Upper lobe of left lung (tissue), 4 donors: Measurements from ENCODE around the gene NCOR1.

ENCODE experiments used
- POLR2A ChIP-seq, 4 donors: fragments of 450-650 bp; IDR thresholded peaks; one replicate each; pipeline ENCODE4 v1.5.1; 2016 to 2017; ENCODE audit warnings: antibody characterized with exemption in 4 of 4, mild to moderate bottlenecking in 2 of 4
- TF ChIP-seq, protein P1 (sequence below), 6 experiments: fragments of 450-650 bp in 4 of 6; fragments of 200-600 bp in 2 of 6; sonication (generic) in 2 of 6; IDR thresholded peaks; one replicate each; pipeline ENCODE4 v1.5.1; 2016 to 2019; ENCODE audit warnings: antibody characterized with exemption in 6 of 6

DNA sequence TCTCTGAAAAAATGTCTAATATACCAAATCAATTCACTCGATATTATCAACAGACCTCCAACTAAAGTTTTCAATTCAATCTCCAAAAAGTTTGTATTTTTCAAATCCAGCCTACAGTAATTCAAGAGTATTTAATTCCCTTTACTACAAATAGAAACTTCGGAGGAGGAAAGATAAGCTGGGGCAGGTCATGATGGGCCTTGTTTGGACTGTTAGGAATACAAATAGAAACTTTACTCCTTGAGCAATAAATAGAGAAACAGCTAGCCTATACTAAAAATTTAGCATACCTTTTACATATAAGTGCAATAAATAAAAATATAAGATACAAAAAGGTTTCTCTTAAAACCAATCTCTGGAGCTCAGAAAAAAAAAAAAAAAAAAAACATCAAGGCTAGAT is 98.2 kb downstream of the NCOR1 start:
- no peak for TF ChIP-seq POLR2A (IDR thresholded peaks at IDR 0.05)
- TF ChIP-seq, protein P1, sequence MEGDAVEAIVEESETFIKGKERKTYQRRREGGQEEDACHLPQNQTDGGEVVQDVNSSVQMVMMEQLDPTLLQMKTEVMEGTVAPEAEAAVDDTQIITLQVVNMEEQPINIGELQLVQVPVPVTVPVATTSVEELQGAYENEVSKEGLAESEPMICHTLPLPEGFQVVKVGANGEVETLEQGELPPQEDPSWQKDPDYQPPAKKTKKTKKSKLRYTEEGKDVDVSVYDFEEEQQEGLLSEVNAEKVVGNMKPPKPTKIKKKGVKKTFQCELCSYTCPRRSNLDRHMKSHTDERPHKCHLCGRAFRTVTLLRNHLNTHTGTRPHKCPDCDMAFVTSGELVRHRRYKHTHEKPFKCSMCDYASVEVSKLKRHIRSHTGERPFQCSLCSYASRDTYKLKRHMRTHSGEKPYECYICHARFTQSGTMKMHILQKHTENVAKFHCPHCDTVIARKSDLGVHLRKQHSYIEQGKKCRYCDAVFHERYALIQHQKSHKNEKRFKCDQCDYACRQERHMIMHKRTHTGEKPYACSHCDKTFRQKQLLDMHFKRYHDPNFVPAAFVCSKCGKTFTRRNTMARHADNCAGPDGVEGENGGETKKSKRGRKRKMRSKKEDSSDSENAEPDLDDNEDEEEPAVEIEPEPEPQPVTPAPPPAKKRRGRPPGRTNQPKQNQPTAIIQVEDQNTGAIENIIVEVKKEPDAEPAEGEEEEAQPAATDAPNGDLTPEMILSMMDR (IDR thresholded peaks at IDR 0.05), result no peak
